CD4-positive, alpha-beta T cell (primary cell): ENCODE measurements around the gene UBQLN4. TPM values are rescaled to one million over a fixed set of nuclear protein-coding genes. Genes with fewer than 3 reads are reported as not detected.

Source experiments
- ATAC-seq: fragments of 200-7000 bp; cut with Tn5 transposase; one replicate; pipeline ENCODE4 v1.10.0; 2022; ENCODE audit warnings: mild to moderate bottlenecking; ENCODE audit not compliant: poor library complexity
- CTCF ChIA-PET: fragments of 350-600 bp; sonication (Branson Sonifier 250); formaldehyde crosslinking; loops from one replicate; lab custom pipeline; 2021; ENCODE audit warnings: antibody characterized with exemption, inconsistent platforms; lab: Charles Lee
- POLR2A ChIA-PET: fragments of 350-600 bp; sonication (Branson Sonifier 250); formaldehyde crosslinking; loops from one replicate; lab custom pipeline; 2021; ENCODE audit warnings: antibody characterized with exemption, inconsistent platforms; lab: Charles Lee
- DNase-seq, 14 experiments: peaks; one replicate each; pipeline ENCODE4 v3.0.0-alpha.2; 2013 to 2020; ENCODE audit warnings: mixed read lengths in 2 of 14
- H3K27ac ChIP-seq, 2 donors: one replicate each; pipeline versions ENCODE4 v1.5.1 to v1.7.0; 2013; ENCODE audit warnings: low read length in 2 of 2, low read depth in 1 of 2, mild to moderate bottlenecking in 1 of 2
- H3K27me3 ChIP-seq, 2 experiments: 1 replicate in 1 of 2; 2 replicates in 1 of 2; pipeline versions ENCODE4 v1.6.1 to v1.7.0; 2013; ENCODE audit warnings: low read length in 2 of 2, control low read depth in 1 of 2, mild to moderate bottlenecking in 1 of 2, moderate library complexity in 1 of 2; ENCODE audit not compliant: insufficient read depth in 2 of 2, control insufficient read depth in 1 of 2
- H3K36me3 ChIP-seq: one replicate; pipeline ENCODE4 v1.6.1; 2013; ENCODE audit warnings: low read length, control low read depth; ENCODE audit not compliant: insufficient read depth
- H3K4me1 ChIP-seq: one replicate; pipeline ENCODE4 v1.6.1; 2013; ENCODE audit warnings: low read length, control low read depth; ENCODE audit not compliant: insufficient read depth
- H3K4me3 ChIP-seq: one replicate; pipeline ENCODE4 v1.5.1; 2013; ENCODE audit warnings: mild to moderate bottlenecking, low read length, moderate library complexity
- H3K9me3 ChIP-seq, 2 experiments: 1 replicate in 1 of 2; 2 replicates in 1 of 2; pipeline versions ENCODE4 v1.6.1 to v1.7.0; 2013; ENCODE audit warnings: low read length in 2 of 2, mild to moderate bottlenecking in 2 of 2, control low read depth in 1 of 2, moderate library complexity in 1 of 2; ENCODE audit not compliant: control insufficient read depth in 1 of 2, insufficient read depth in 1 of 2
- H3K27ac Mint-ChIP-seq: one replicate; pipeline ENCODE4 v1.8.0; 2020; ENCODE audit warnings: mixed read lengths
- H3K27me3 Mint-ChIP-seq: one replicate; pipeline ENCODE4 v1.8.0; 2021; ENCODE audit warnings: mixed read lengths
- H3K36me3 Mint-ChIP-seq: one replicate; pipeline ENCODE4 v1.8.0; 2021; ENCODE audit warnings: low read depth, mixed read lengths
- H3K4me1 Mint-ChIP-seq: one replicate; pipeline ENCODE4 v1.8.0; 2021; ENCODE audit warnings: low read depth, mixed read lengths
- H3K4me3 Mint-ChIP-seq: one replicate; pipeline ENCODE4 v1.8.0; 2020; ENCODE audit warnings: mild to moderate bottlenecking, mixed read lengths
- H3K9me3 Mint-ChIP-seq: one replicate; pipeline ENCODE4 v1.8.0; 2020; ENCODE audit warnings: mixed read lengths
- intact Hi-C, 2 experiments: fragments of 100-400 bp; cut with DNase I in 1 of 2; cut with micrococcal nuclease in 1 of 2; formaldehyde crosslinking; loops; one replicate each; pipeline versions ENCODE4 v1.15.1 to v1.9.0; 2023 to 2025; cut with DNase I, micrococcal nuclease
- total RNA-seq, 174 experiments: library from RNA in 2 of 174; stranded (reverse) in 2 of 174; gene quantifications; one replicate each; pipeline ENCODE4 v1.2.3 and lab custom pipeline; 2021 to 2026
- TF ChIP-seq, protein P1 (sequence below): fragments of 200-600 bp; IDR thresholded peaks from one replicate; pipeline ENCODE4 v1.8.0; 2022; ENCODE audit warnings: antibody characterized with exemption, mild to moderate bottlenecking

Gene UBQLN4
- total RNA-seq, 2 experiments from 2014 or later = 10.6 to 11.9 TPM

DNA sequence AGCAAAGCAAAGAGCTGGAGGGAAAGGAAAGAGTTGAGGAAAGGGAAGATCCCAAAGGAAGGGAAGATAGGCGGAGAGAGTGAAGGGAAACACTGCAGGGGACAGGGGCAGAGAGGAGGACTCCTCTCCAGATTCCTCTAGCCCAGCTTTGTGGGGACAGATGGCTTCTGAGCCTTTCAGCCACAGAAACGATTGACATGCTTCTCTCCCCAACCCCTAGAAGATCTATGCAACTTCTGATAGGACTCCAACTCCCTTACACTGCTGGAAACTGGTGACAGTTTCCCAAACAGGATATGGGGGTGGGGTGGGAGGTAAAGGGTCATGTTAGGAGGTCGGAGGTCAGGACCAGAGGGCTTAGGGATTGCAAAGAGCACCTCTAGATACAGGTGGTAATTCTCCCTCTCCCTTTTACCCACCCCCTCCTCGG, 22.2 kb upstream of the UBQLN4 start:
- Histone ChIP-seq H3K27me3 (no peaks in the 10 kb centered on the region), H3K9me3 (no peaks in the 10 kb centered on the region), H3K27ac (no peak overlapping the region), H3K36me3 (no peaks in the 10 kb centered on the region), H3K4me3 (no peak overlapping the region), H3K4me1 (no peaks in the 10 kb centered on the region)
- Mint-ChIP-seq H3K4me3 (no peak overlapping the region), H3K27ac (no peak overlapping the region), H3K36me3 (no peaks in the 10 kb centered on the region), H3K9me3 (no peaks in the 10 kb centered on the region), H3K4me1 (no peaks in the 10 kb centered on the region), H3K27me3 (peaks cover 4% of the 10 kb centered on the region)
- intact Hi-C loops = no loop called here
- ChIA-PET POLR2A (interaction anchor here (1.1 kb wide), 1 partner anchor 137 kb away, joined by 3 read pairs; the partner anchor contains the start of gene PMF1), CTCF (no interaction called here)
- ATAC-seq = no peak
- TF ChIP-seq, protein P1, sequence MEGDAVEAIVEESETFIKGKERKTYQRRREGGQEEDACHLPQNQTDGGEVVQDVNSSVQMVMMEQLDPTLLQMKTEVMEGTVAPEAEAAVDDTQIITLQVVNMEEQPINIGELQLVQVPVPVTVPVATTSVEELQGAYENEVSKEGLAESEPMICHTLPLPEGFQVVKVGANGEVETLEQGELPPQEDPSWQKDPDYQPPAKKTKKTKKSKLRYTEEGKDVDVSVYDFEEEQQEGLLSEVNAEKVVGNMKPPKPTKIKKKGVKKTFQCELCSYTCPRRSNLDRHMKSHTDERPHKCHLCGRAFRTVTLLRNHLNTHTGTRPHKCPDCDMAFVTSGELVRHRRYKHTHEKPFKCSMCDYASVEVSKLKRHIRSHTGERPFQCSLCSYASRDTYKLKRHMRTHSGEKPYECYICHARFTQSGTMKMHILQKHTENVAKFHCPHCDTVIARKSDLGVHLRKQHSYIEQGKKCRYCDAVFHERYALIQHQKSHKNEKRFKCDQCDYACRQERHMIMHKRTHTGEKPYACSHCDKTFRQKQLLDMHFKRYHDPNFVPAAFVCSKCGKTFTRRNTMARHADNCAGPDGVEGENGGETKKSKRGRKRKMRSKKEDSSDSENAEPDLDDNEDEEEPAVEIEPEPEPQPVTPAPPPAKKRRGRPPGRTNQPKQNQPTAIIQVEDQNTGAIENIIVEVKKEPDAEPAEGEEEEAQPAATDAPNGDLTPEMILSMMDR = no peak
- DNase-seq = no peak

DNA sequence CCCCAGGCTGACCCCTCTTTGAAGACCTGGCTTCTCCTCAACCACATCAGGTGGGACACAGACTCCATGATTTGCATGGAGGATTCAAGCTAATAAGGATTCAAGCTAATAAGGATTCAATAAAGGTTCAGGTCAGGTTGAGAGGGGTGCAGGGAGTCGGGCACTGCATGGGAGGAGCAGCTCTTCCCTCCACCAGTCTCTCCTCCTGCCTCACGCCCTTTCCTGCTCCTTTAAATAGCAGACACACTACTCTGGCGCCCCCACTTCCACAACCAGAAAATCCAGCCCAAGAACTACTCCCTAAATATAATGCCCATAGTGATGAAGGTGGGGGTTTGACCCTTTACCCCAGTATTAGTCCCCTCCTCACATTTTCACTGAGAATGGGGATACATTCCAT, 21.6 kb upstream of the UBQLN4 start:
- TF ChIP-seq, protein P1 = no peak
- Histone ChIP-seq H3K4me3 (no peak overlapping the region), H3K36me3 (no peaks in the 10 kb centered on the region), H3K9me3 (no peaks in the 10 kb centered on the region), H3K27ac (no peak overlapping the region), H3K4me1 (no peaks in the 10 kb centered on the region), H3K27me3 (no peaks in the 10 kb centered on the region)
- intact Hi-C loops = no loop called here
- Mint-ChIP-seq H3K36me3 (no peaks in the 10 kb centered on the region), H3K4me1 (no peaks in the 10 kb centered on the region), H3K4me3 (no peak overlapping the region), H3K9me3 (no peaks in the 10 kb centered on the region), H3K27ac (no peak overlapping the region), H3K27me3 (peaks cover 4% of the 10 kb centered on the region)
- ATAC-seq (no peak), DNase-seq (no peak)
- POLR2A ChIA-PET = no interaction called here
- CTCF ChIA-PET = no interaction called here

DNA sequence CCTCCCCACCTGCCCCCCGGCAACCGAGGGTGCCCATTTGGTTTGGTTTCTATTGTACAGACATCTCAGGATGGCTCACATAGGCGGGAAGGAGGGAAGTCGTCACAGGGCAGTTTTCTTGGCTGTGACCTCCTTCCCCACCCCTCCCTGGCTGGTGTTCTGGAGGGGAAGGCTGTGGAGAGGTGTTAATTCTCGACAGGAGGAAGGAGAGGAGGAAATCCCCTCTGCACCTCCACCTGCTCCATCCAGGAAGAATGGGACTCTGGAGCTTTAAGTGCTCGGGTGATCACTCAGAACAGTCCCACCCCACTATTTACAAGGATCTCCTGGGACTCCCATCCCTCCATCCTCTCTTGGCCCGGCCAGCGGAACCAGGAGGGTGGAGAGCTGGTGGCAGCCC, 21.1 kb upstream of the UBQLN4 start:
- H3K9me3 Mint-ChIP-seq = no peaks in the 10 kb centered on the region
- TF ChIP-seq, protein P1 = no peak
- CTCF ChIA-PET = no interaction called here
- H3K4me1 Mint-ChIP-seq = no peaks in the 10 kb centered on the region
- H3K27ac ChIP-seq = no peak overlapping the region
- H3K9me3 ChIP-seq = no peaks in the 10 kb centered on the region
- no peak overlapping the region for H3K27ac Mint-ChIP-seq
- H3K4me3 Mint-ChIP-seq = no peak overlapping the region
- no peak overlapping the region for H3K4me3 ChIP-seq
- DNase-seq (no peak), ATAC-seq (no peak)
- H3K36me3 ChIP-seq = no peaks in the 10 kb centered on the region
- H3K27me3 Mint-ChIP-seq = peaks cover 1% of the 10 kb centered on the region
- H3K36me3 Mint-ChIP-seq = no peaks in the 10 kb centered on the region
- H3K4me1 ChIP-seq = no peaks in the 10 kb centered on the region
- no peaks in the 10 kb centered on the region for H3K27me3 ChIP-seq
- POLR2A ChIA-PET = no interaction called here
- intact Hi-C loops = no loop called here
